ENCODE measurements around the gene KBTBD12.

- no peak for TF ChIP-seq POLR2A (IDR thresholded peaks at IDR 0.05; ENCODE audit: low read depth, low read length)
- TF ChIP-seq CTCF (IDR thresholded peaks at IDR 0.05; ENCODE audit: extremely low read depth in 1 of 2, insufficient read depth in 1 of 2, low read depth in 1 of 2, low read length in 2 of 2) = no peak
- TF ChIP-seq MYC (IDR thresholded peaks at IDR 0.05; ENCODE audit: low read depth, low read length) = no peak
- TF ChIP-seq MAX (IDR thresholded peaks at IDR 0.05; ENCODE audit: insufficient read depth, insufficient read length) = no peak
- no peak for TF ChIP-seq FOS (IDR thresholded peaks at IDR 0.05; ENCODE audit: borderline replicate concordance, insufficient read depth, low read length)
- TF ChIP-seq POLR2AphosphoS5 (IDR thresholded peaks at IDR 0.05; ENCODE audit: insufficient read depth, low read depth, low read length) = no peak
Observed at GRCh38 chr3:127914584-127914983, 448 bp upstream of the KBTBD12 start.
